Sigmoid colon (tissue), 7 donors: ENCODE data around the gene GSN. TPM values are rescaled to one million over a fixed set of nuclear protein-coding genes. Genes with fewer than 3 reads are reported as not detected.

Experiments
- DNase-seq: peaks from one replicate; pipeline ENCODE4 v3.0.0-alpha.2; 2019
- H3K27ac ChIP-seq, 4 donors: fragments of 200-600 bp; sonication (generic); one replicate each; pipeline ENCODE4 v1.5.1; 2016 to 2019; ENCODE audit warnings: mild to moderate bottlenecking in 1 of 4
- H3K27me3 ChIP-seq, 3 donors: fragments of 200-600 bp; sonication (generic); one replicate each; pipeline ENCODE4 v1.5.1; 2019; ENCODE audit warnings: mild to moderate bottlenecking in 1 of 3
- H3K36me3 ChIP-seq, 4 donors: fragments of 200-600 bp; sonication (generic); one replicate each; pipeline ENCODE4 v1.5.1; 2016 to 2019
- H3K4me1 ChIP-seq, 4 donors: fragments of 200-600 bp; sonication (generic); one replicate each; pipeline ENCODE4 v1.5.1; 2017 to 2019
- H3K4me3 ChIP-seq, 4 donors: fragments of 200-600 bp; sonication (generic); one replicate each; pipeline ENCODE4 v1.5.1; 2017 to 2019; ENCODE audit warnings: mild to moderate bottlenecking in 2 of 4, moderate library complexity in 1 of 4
- H3K9me3 ChIP-seq, 4 donors: fragments of 200-600 bp in 3 of 4; sonication (generic) in 3 of 4; one replicate each; pipeline versions ENCODE4 v1.5.1 to v1.6.1; 2013 to 2019
- EP300 ChIP-seq, 4 donors: sonication (generic); formaldehyde crosslinking; IDR thresholded peaks; one replicate each; pipeline ENCODE4 v1.6.1; 2017; ENCODE audit warnings: antibody characterized with exemption in 4 of 4
- POLR2A ChIP-seq, 2 donors: fragments of 450-650 bp; IDR thresholded peaks; one replicate each; pipeline ENCODE4 v1.6.1; 2016; ENCODE audit warnings: antibody characterized with exemption in 2 of 2, mild to moderate bottlenecking in 2 of 2, moderate library complexity in 2 of 2
- POLR2AphosphoS5 ChIP-seq, 4 donors: sonication (generic); formaldehyde crosslinking; IDR thresholded peaks; one replicate each; pipeline ENCODE4 v1.6.1; 2017; ENCODE audit warnings: antibody characterized with exemption in 4 of 4
- WGBS, 2 donors: extraction: QIAGEN DNeasy Blood & Tissue Kit; methylation state at CpG; one replicate each; pipeline ENCODE4 v1.1.7; 2013; 5-methylcytosine and 5-hydroxymethylcytosine counted together
- intact Hi-C: fragments of 100-400 bp; cut with DNase I; formaldehyde crosslinking; loops from one replicate; pipeline ENCODE4 v1.15.1; 2023
- polyA plus RNA-seq, 3 donors: library from polyadenylated mRNA; stranded (reverse); fragments of 200-250 nt; gene quantifications; one replicate each; pipeline ENCODE4 v1.2.3, GENCODE V29; 2013
- total RNA-seq, 4 donors: library from RNA; depleted of rRNA; stranded (reverse); fragments of >200 nt; gene quantifications; one replicate each; pipeline ENCODE4 v1.1.0, GENCODE V29; 2016
- TF ChIP-seq, protein P1 (sequence below), 4 experiments: fragments of 450-650 bp in 3 of 4; fragments of 200-600 bp in 1 of 4; IDR thresholded peaks; one replicate each; pipeline ENCODE4 v1.5.1; 2016 to 2019; ENCODE audit warnings: antibody characterized with exemption in 4 of 4, mild to moderate bottlenecking in 3 of 4, moderate library complexity in 2 of 4
- donor health status: healthy with polysubstance abuse.
- donor health status: Bipolar disorder and iron deficiency.
- donor health status: healthy.

The GSN gene
- total and polyA plus RNA-seq, 7 donors: 333 to 2,826 (median 1,610) TPM

DNA sequence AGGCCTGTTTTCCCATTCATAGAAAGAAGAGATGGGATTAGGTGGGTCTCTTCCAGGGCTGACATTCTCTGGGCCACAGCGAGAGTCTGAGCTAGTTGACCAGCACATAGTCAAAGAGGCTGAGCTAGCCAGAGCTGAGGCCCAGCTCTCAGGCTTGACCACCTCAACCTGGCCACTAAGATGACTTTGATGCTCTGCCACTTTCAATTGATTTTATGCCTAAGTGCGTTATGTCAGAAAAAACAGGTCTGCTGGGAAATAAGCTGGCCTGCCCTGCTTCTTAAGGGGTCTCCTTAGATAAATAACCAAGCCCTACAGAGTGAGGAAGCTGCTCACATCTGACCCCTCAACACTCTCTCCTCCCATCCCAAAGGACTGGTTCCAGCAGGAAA, 46.3 kb upstream of the GSN start:
- 97% methylated on average over 2 of the region's 2 CpGs for WGBS, 2 donors
- no peak for DNase-seq
- Histone ChIP-seq H3K27me3 (no peaks in the 10 kb centered on the region), H3K4me1 (peaks cover 0 to 6% (median 2%) of the 10 kb centered on the region in 4 donors), H3K4me3 (no peak overlapping the region), H3K36me3 (no peaks in the 10 kb centered on the region), H3K9me3 (no peaks in the 10 kb centered on the region), H3K27ac (no peak overlapping the region)
- intact Hi-C loops: no loop called here
- TF ChIP-seq POLR2A (IDR thresholded peaks at IDR 0.05) (no peak), EP300 (IDR thresholded peaks at IDR 0.05) (no peak), POLR2AphosphoS5 (IDR thresholded peaks at IDR 0.05) (no peak)
- TF ChIP-seq, protein P1, sequence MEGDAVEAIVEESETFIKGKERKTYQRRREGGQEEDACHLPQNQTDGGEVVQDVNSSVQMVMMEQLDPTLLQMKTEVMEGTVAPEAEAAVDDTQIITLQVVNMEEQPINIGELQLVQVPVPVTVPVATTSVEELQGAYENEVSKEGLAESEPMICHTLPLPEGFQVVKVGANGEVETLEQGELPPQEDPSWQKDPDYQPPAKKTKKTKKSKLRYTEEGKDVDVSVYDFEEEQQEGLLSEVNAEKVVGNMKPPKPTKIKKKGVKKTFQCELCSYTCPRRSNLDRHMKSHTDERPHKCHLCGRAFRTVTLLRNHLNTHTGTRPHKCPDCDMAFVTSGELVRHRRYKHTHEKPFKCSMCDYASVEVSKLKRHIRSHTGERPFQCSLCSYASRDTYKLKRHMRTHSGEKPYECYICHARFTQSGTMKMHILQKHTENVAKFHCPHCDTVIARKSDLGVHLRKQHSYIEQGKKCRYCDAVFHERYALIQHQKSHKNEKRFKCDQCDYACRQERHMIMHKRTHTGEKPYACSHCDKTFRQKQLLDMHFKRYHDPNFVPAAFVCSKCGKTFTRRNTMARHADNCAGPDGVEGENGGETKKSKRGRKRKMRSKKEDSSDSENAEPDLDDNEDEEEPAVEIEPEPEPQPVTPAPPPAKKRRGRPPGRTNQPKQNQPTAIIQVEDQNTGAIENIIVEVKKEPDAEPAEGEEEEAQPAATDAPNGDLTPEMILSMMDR (IDR thresholded peaks at IDR 0.05): no peak

DNA sequence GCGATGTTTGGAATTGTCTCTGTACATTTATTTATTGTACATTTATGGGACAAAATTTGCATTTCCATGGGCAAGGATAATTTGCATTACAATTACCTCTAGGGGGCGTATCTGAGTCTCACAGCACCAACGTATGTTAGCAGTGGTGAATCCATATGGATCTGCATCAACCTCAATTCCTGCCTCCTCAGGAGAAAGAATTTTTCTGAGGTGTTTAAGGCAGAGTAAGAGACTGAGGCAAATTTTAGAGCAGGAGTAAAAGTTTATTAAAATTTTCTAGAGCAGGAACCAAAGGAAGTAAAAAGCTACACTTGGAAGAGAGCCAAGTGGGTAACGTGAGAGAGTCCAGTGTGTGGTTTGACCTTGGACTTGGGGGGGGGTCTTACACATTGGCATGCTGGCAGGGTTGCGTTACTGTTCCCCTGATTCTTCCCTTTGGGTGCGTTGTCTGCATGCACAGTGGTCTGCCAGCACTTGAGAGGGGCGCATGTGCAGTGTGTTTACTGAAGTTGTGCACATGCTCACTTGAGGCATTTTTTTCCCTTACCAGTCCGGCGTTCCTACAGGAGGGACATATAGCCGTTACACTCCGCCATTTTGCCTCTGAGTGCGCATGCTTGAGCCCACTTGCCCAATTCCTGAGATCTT, 45.3 kb upstream of the GSN start:
- Histone ChIP-seq H3K4me3 (no peak overlapping the region), H3K9me3 (no peaks in the 10 kb centered on the region), H3K36me3 (no peaks in the 10 kb centered on the region), H3K4me1 (peaks cover 0 to 6% (median 2%) of the 10 kb centered on the region in 4 donors), H3K27me3 (no peaks in the 10 kb centered on the region), H3K27ac (no peak overlapping the region)
- 62 to 71% methylated on average over 12 of the region's 12 CpGs for WGBS, 2 donors
- intact Hi-C loops: no loop called here
- no peak for DNase-seq
- peak in 1 of 4 donors; percentile 24 for TF ChIP-seq POLR2AphosphoS5 (IDR thresholded peaks at IDR 0.05)
- TF ChIP-seq POLR2A (IDR thresholded peaks at IDR 0.05): no peak
- TF ChIP-seq, protein P1 (IDR thresholded peaks at IDR 0.05): peak; percentile 51 to 79 (median 58)
- no peak for TF ChIP-seq EP300 (IDR thresholded peaks at IDR 0.05)

DNA sequence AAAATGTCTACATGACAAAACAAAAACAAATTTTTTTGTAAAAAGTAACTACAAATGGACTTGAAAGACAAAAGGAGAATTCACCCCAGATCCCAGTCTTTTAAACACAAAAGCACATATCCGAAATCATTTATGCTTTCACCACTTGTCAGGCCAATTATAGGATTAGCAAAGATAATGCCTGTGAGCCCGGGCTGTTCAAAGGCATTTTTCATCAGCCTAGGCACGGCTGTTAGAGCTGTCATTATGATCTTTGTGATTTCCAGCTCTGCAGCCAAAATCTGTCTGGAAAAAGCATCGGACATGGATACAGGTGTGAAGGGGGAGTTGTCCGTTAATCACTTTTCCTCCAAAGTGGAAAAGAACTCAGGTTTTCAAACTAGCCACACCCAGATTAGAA, 42.7 kb upstream of the GSN start:
- TF ChIP-seq, protein P1 (IDR thresholded peaks at IDR 0.05): no peak
- TF ChIP-seq POLR2AphosphoS5 (IDR thresholded peaks at IDR 0.05) (no peak), EP300 (IDR thresholded peaks at IDR 0.05) (no peak), POLR2A (IDR thresholded peaks at IDR 0.05) (no peak)
- H3K4me1 ChIP-seq: peaks cover 0 to 6% (median 2%) of the 10 kb centered on the region in 4 donors

DNA sequence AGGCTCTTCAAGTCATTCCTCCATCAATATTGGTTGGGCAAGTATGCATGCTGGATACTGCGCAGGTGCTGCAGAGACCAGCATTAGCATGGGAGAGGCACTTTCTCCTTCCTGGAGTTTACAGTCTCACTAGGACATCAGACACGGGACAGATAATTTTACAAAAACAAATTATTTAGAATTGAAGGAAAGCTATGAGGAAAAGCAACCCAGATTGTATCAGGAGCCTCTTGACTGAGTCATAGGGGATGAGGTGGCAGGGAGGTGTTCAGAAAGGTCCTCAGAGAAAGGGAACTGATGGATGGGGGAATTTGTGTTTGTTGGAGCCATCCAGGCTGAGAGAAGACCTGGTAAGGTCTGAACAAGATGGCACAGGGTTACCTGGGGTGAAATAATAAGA, 41.8 kb upstream of the GSN start:
- intact Hi-C loops: no loop called here
- 82 to 87% methylated on average over 2 of the region's 2 CpGs for WGBS, 2 donors
- no peaks in the 10 kb centered on the region for H3K9me3 ChIP-seq
- TF ChIP-seq, protein P1 (IDR thresholded peaks at IDR 0.05): no peak
- no peak for TF ChIP-seq POLR2A (IDR thresholded peaks at IDR 0.05)
- TF ChIP-seq POLR2AphosphoS5 (IDR thresholded peaks at IDR 0.05): no peak
- no peak for TF ChIP-seq EP300 (IDR thresholded peaks at IDR 0.05)
- H3K27ac ChIP-seq: no peak overlapping the region
- DNase-seq: no peak
- peaks cover 0 to 6% (median 2%) of the 10 kb centered on the region in 4 donors for H3K4me1 ChIP-seq
- no peak overlapping the region for H3K4me3 ChIP-seq
- H3K27me3 ChIP-seq: no peaks in the 10 kb centered on the region
- H3K36me3 ChIP-seq: no peaks in the 10 kb centered on the region

More for the DNA sequence above, 42.7 kb upstream of the GSN start:
- H3K9me3 ChIP-seq: no peaks in the 10 kb centered on the region
- H3K27ac ChIP-seq: no peak overlapping the region
- WGBS, 2 donors: 77 to 80% methylated on average over 5 of the region's 5 CpGs
- no peak overlapping the region for H3K4me3 ChIP-seq
- no peaks in the 10 kb centered on the region for H3K27me3 ChIP-seq
- intact Hi-C loops: no loop called here
- H3K36me3 ChIP-seq: no peaks in the 10 kb centered on the region
- no peak for DNase-seq

DNA sequence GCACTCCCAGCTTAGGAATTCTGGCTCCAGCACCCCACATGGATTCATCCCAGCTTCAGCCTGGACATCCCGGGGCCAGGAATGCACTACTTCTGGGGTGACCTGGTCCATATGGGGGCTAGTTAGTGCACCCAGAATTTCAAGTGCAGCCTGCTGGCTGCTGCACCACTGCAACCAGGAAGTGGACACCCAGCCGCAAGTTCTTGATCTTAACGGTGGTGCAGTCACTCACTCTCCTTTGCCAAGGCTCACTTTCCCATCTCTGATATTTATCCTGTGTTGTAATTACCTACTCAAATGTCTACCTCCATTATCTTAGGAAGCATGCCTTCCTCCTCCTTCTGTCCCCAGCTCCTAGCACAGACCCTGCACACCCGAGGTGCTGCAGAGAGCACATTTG, 40.1 kb upstream of the GSN start:
- Histone ChIP-seq H3K4me3 (no peak overlapping the region), H3K27ac (no peak overlapping the region), H3K36me3 (no peaks in the 10 kb centered on the region), H3K9me3 (no peaks in the 10 kb centered on the region), H3K27me3 (no peaks in the 10 kb centered on the region), H3K4me1 (peaks cover 0 to 1% (median under 1%) of the 10 kb centered on the region in 4 donors)
- intact Hi-C loops: no loop called here
- TF ChIP-seq POLR2AphosphoS5 (IDR thresholded peaks at IDR 0.05) (no peak), EP300 (IDR thresholded peaks at IDR 0.05) (no peak), POLR2A (IDR thresholded peaks at IDR 0.05) (no peak)
- TF ChIP-seq, protein P1 (IDR thresholded peaks at IDR 0.05): no peak
- DNase-seq: no peak
- 40 to 68% methylated on average over 4 of the region's 4 CpGs for WGBS, 2 donors
